Memory B cell (primary cell): ENCODE measurements around the gene PARD6B.

Experiments used
- ATAC-seq: fragments of 150-1000 bp; cut with Tn5 transposase; 2 replicates; pipeline ENCODE4 v1.10.0; 2021; ENCODE audit warnings: low read depth, mild to moderate bottlenecking, moderate library complexity
- DNase-seq, 2 donors: peaks; one replicate each; pipeline ENCODE4 v3.0.0; 2022; ENCODE audit warnings: low spot score in 2 of 2
- H3K27ac Mint-ChIP-seq: one replicate; pipeline ENCODE4 v1.8.0; 2022; ENCODE audit warnings: mild to moderate bottlenecking, moderate library complexity, mixed read lengths
- H3K27me3 Mint-ChIP-seq: one replicate; pipeline ENCODE4 v1.8.0; 2022; ENCODE audit warnings: mixed read lengths
- H3K36me3 Mint-ChIP-seq: one replicate; pipeline ENCODE4 v1.8.0; 2022; ENCODE audit warnings: mild to moderate bottlenecking, mixed read lengths
- H3K4me1 Mint-ChIP-seq: one replicate; pipeline ENCODE4 v1.8.0; 2022; ENCODE audit warnings: mixed read lengths
- H3K4me3 Mint-ChIP-seq: one replicate; pipeline ENCODE4 v1.8.0; 2022; ENCODE audit warnings: mild to moderate bottlenecking, moderate library complexity, mixed read lengths
- H3K9me3 Mint-ChIP-seq: one replicate; pipeline ENCODE4 v1.8.0; 2022; ENCODE audit warnings: mixed read lengths

Gene PARD6B

GRCh38 chr20:50731055-50731929 lies at the start of gene PARD6B:
Gene PARD6B (plus strand): TSS chr20:50731580. CDS start chr20:50731787, 207 bp downstream.
- ATAC-seq: peak; percentile 88
- DNase-seq: peak; percentile 93 to 99
- peak within 1 kb of the TSS; percentile 90 for H3K4me3 Mint-ChIP-seq

DNA sequence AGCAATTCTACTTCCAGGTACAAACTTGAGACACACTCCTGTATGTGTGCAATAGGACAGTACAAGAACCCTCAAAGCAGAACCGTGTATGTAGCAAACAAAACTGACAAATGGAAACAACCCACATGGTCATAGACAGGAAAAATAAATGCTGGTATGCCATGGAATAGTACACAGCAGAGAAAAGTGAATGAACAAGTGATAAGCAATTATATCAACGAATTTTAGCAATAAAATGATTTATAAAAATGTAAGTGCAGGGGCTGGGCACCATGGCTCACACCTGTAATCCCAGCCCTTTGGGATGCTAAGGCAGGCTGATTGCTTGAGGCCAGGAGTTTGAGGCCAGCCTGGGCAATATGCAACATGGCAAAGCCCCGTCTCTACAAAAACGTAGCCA lies 49.3 kb upstream of the PARD6B start:
- Mint-ChIP-seq H3K4me3 (no peak overlapping the region), H3K9me3 (no peaks in the 10 kb centered on the region), H3K4me1 (no peaks in the 10 kb centered on the region), H3K27me3 (peaks cover 6% of the 10 kb centered on the region), H3K27ac (no peak overlapping the region), H3K36me3 (peaks cover 1% of the 10 kb centered on the region)
- DNase-seq (no peak), ATAC-seq (no peak)

More at GRCh38 chr20:50731055-50731929, at the start of gene PARD6B:
- Mint-ChIP-seq H3K27me3 (no peaks in the 10 kb centered on the region), H3K27ac (peak within 1 kb of the TSS; percentile 71), H3K36me3 (no peaks in the 10 kb centered on the region), H3K4me1 (peaks cover 8% of the 10 kb centered on the region), H3K9me3 (no peaks in the 10 kb centered on the region)

DNA sequence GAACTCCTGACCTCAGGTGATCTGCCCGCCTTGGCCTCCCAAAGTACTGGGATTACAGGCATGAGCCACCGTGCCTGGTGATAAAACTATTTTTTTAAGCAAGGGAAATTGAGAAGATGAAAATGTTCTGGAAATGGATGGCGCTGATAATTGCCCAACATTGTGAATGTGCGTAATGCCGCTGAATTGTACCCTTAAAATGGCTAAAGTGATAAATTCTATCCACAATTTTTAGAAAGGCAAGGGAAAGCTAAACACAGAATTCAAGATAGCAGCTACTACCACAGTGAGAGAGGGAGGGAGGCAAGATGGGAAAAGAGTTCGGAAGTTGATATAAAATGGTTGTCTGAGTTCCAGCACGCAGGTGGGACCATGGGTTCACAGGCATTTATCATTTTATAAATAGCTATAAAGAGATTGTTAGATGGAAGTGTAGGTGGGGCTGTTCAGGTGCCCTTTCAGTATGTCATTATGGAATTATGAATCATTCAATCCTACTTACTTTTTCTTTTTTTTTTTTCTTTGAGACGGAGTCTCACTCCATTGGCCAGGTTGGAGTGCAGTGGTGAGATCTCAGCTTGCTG lies 48.3 kb upstream of the PARD6B start:
- H3K27ac Mint-ChIP-seq: no peak overlapping the region
- ATAC-seq (no peak), DNase-seq (no peak)
- H3K9me3 Mint-ChIP-seq: no peaks in the 10 kb centered on the region
- no peak overlapping the region for H3K4me3 Mint-ChIP-seq
- H3K36me3 Mint-ChIP-seq: peaks cover 1% of the 10 kb centered on the region
- peaks cover 5% of the 10 kb centered on the region for H3K27me3 Mint-ChIP-seq
- H3K4me1 Mint-ChIP-seq: no peaks in the 10 kb centered on the region

GRCh38 chr20:50683570-50683969 lies 47.8 kb upstream of the PARD6B start:
- H3K27ac Mint-ChIP-seq: no peak overlapping the region
- H3K9me3 Mint-ChIP-seq: no peaks in the 10 kb centered on the region
- no peak overlapping the region for H3K4me3 Mint-ChIP-seq
- no peaks in the 10 kb centered on the region for H3K4me1 Mint-ChIP-seq
- ATAC-seq (no peak), DNase-seq (no peak)
- peaks cover 1% of the 10 kb centered on the region for H3K36me3 Mint-ChIP-seq
- peaks cover 5% of the 10 kb centered on the region for H3K27me3 Mint-ChIP-seq

DNA sequence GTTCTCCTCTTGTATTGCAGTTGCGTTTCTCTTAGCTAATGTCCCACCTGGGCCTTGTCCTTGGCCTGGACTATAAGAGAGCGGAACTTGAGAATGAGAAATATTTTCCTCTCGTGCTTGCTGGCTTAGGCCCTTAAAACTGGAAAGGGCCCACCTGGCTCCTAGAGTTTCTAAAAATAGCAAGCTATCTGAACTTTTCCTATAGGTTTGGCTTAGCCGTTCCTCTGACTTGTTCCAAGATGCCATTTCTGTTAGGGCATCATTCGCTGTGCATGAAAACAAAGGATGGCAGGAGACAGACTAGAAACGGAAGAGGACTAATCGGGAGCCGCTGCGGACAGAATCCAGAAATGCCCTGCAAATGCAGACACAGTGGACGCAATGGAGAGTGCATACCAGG lies 44.6 kb upstream of the PARD6B start:
- Mint-ChIP-seq H3K27ac (no peak overlapping the region), H3K36me3 (peaks cover 2% of the 10 kb centered on the region), H3K9me3 (no peaks in the 10 kb centered on the region), H3K27me3 (peaks cover 15% of the 10 kb centered on the region), H3K4me1 (peaks cover 8% of the 10 kb centered on the region), H3K4me3 (no peak overlapping the region)
- DNase-seq: no peak
- no peak for ATAC-seq

GRCh38 chr20:50688256-50688975 lies 43.0 kb upstream of the PARD6B start:
- Mint-ChIP-seq H3K9me3 (no peaks in the 10 kb centered on the region), H3K27me3 (peaks cover 24% of the 10 kb centered on the region), H3K36me3 (peaks cover 2% of the 10 kb centered on the region), H3K4me1 (peaks cover 9% of the 10 kb centered on the region), H3K27ac (no peak overlapping the region), H3K4me3 (no peak overlapping the region)
- DNase-seq (no peak), ATAC-seq (no peak)

- no peak overlapping the region for H3K4me3 Mint-ChIP-seq
- H3K4me1 Mint-ChIP-seq: peaks cover 9% of the 10 kb centered on the region
- no peak for ATAC-seq
- no peak overlapping the region for H3K27ac Mint-ChIP-seq
- H3K36me3 Mint-ChIP-seq: peaks cover 2% of the 10 kb centered on the region
- no peaks in the 10 kb centered on the region for H3K9me3 Mint-ChIP-seq
- peaks cover 29% of the 10 kb centered on the region for H3K27me3 Mint-ChIP-seq
- DNase-seq: no peak
These were observed 41.3 kb upstream of the PARD6B start for GRCh38 chr20:50689864-50690649.

- DNase-seq (no peak), ATAC-seq (no peak)
- no peak within 1 kb of the TSS for H3K27ac Mint-ChIP-seq
- H3K9me3 Mint-ChIP-seq: no peaks in the 10 kb centered on the region
- H3K27me3 Mint-ChIP-seq: peaks cover 29% of the 10 kb centered on the region
- peak within 1 kb of the TSS; percentile 18 for H3K4me3 Mint-ChIP-seq
- peaks cover 9% of the 10 kb centered on the region for H3K4me1 Mint-ChIP-seq
- H3K36me3 Mint-ChIP-seq: peaks cover 2% of the 10 kb centered on the region
These were observed 40.5 kb upstream of the PARD6B start, which contains the start of gene RIPOR3 for GRCh38 chr20:50690650-50691572. Gene RIPOR3 (minus strand): TSS chr20:50691542. CDS start chr20:50691128, 414 bp downstream.

GRCh38 chr20:50691573-50692551 lies 39.5 kb upstream of the PARD6B start:
- ATAC-seq: no peak
- DNase-seq: no peak
- peaks cover 29% of the 10 kb centered on the region for H3K27me3 Mint-ChIP-seq
- H3K4me1 Mint-ChIP-seq: peaks cover 9% of the 10 kb centered on the region
- H3K36me3 Mint-ChIP-seq: peaks cover 2% of the 10 kb centered on the region
- peak overlapping the region; percentile 18 for H3K4me3 Mint-ChIP-seq
- H3K9me3 Mint-ChIP-seq: no peaks in the 10 kb centered on the region
- H3K27ac Mint-ChIP-seq: no peak overlapping the region

- H3K36me3 Mint-ChIP-seq: peaks cover 2% of the 10 kb centered on the region
- H3K27ac Mint-ChIP-seq: no peak overlapping the region
- H3K27me3 Mint-ChIP-seq: peaks cover 26% of the 10 kb centered on the region
- no peaks in the 10 kb centered on the region for H3K9me3 Mint-ChIP-seq
- H3K4me1 Mint-ChIP-seq: peaks cover 9% of the 10 kb centered on the region
- DNase-seq (no peak), ATAC-seq (no peak)
- H3K4me3 Mint-ChIP-seq: no peak overlapping the region
These were observed 38.8 kb upstream of the PARD6B start for GRCh38 chr20:50692552-50692933.

DNA sequence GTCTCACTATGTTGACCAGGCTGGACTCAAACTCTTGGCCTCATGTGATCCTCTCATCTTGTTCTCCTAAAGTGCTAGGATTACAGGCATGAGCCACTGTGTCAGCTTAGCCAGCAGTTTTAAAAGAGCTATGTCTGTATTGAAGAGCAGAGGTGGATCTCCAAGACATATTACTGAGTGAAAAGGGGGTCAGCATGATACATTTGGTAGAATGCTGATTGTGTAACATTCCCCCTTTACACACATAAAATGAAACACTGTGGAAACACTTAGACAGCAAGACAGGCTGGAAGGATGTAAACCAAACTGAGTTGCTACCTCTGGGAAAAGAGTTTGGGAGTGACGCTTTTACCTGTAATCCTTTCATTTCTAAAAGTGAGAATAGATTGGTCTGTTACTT lies 38.4 kb upstream of the PARD6B start:
- H3K36me3 Mint-ChIP-seq: peaks cover 2% of the 10 kb centered on the region
- peaks cover 27% of the 10 kb centered on the region for H3K27me3 Mint-ChIP-seq
- no peak overlapping the region for H3K27ac Mint-ChIP-seq
- peaks cover 9% of the 10 kb centered on the region for H3K4me1 Mint-ChIP-seq
- no peak for ATAC-seq
- no peak for DNase-seq
- no peaks in the 10 kb centered on the region for H3K9me3 Mint-ChIP-seq
- H3K4me3 Mint-ChIP-seq: no peak overlapping the region
